ENCODE data around the gene ALDH7A1.
"Not testable (repeated sequence)": the region's sequence is repeated elsewhere in the genome, so short reads cannot be mapped to it uniquely, and the experiment has no call there.

The ALDH7A1 gene

GRCh38 chr5:126591549-126591948 lies 3.5 kb downstream of the ALDH7A1 start:
- DNase-seq: no peak

GRCh38 chr5:126589536-126590297 lies 5.3 kb downstream of the ALDH7A1 start:
- DNase-seq: no peak

- DNase-seq: no peak
These were observed 7.2 kb downstream of the ALDH7A1 start for GRCh38 chr5:126587551-126588390.

- no peak for DNase-seq
These were observed 11.3 kb downstream of the ALDH7A1 start for GRCh38 chr5:126583761-126584160.

- no peak for DNase-seq
These were observed 15.3 kb downstream of the ALDH7A1 start for GRCh38 chr5:126579716-126580115.

GRCh38 chr5:126577415-126577814 lies 17.6 kb downstream of the ALDH7A1 start:
- DNase-seq: no peak

GRCh38 chr5:126576974-126577373 lies 18.0 kb downstream of the ALDH7A1 start:
- DNase-seq: no peak

- DNase-seq: no peak
These were observed 19.4 kb downstream of the ALDH7A1 start for GRCh38 chr5:126575644-126576043.

- no peak for DNase-seq
These were observed 26.7 kb downstream of the ALDH7A1 start for GRCh38 chr5:126568206-126568755.

- DNase-seq: no peak
These were observed 32.2 kb downstream of the ALDH7A1 start for GRCh38 chr5:126562823-126563222.

GRCh38 chr5:126561908-126562307 lies 33.1 kb downstream of the ALDH7A1 start:
- DNase-seq: no peak

DNA sequence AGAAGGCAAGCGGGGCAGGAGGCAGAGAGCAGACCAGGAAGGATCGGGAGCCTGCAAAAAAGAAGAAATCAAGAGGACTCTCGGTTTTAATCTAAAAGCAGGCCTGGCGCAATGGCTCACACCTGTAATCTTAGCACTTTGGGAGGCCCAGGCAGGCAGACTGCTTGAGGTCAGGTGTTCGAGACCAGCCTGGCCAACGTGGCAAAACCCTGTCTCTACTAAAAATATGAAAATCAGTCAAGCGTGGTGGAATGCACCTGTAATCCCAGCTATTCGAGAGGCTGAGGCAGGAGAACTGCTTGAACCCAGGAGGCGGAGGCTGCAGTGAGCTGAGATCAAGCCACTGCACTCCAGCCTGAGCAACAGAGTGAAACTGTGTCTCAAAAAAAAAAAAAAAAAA lies 39.9 kb downstream of the ALDH7A1 start:
- not testable (repeated sequence) for DNase-seq

DNA sequence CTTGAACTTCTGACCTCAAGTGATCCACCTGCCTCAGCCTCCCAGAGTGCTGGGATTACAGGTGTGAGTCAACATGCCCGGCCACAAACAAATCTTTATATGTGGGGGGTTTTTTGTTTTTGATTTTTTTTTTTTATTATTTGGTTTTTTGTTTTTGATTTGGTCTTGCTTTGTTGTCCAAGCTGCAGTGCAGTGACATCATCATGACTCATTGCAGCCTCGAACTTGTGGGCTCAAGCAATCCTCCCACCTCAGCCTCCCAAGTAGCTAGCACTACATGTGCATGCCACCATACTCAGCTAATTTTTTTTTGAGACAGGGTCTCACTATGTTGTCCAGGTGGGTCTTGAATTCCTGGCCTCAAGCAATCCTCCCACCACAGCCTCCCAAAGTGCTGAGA lies 42.4 kb downstream of the ALDH7A1 start:
- DNase-seq: no peak

DNA sequence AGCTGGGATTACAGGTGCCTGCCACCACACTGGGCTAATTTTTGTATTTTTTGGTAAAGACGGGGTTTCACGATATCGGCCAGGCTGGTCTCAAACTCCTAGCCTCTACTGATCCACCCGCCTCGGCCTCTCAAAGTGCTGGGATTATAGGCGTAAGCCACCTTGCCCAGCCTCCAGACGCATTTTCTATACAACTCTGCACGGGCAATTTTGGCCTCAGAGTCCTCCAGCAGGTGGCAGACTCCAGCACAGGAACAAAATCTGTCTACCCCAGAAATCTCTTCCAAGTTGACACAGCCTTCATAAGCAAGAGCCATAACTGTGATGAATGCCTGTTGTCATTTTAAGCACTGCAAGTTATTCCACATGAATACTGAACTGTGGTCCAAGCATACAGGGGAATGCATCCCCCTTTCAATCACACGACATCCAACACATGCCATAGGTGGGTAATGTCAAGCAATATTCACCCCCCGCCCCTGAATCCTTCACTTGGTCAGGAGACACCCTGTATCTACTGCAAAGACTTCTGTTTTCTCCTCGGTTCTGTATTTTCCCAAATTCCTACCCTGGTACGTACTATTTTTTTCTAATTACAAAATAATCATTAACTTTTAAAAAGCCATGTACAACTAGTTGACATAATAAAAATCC lies 50.8 kb downstream of the ALDH7A1 start:
- peak; percentile 27 for DNase-seq

DNA sequence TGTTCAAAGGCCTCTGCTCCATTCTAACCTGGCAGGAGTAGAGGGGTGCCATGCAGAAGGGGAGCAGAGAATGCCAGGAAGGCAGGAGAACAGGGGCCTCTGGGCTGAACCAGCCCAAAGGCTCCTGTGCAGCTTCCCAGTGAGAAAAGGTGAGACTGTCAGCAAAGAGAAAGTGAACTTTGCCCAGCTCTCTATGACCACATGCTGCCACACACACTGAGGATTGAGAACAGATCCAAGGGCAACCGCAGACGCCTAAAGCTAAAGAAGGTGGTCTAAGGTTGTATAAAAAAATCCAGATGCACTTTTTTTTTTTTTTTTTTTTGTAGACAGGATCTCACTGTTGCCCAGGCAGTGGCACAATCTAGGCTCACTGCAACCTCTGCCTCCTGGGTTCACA lies 51.4 kb downstream of the ALDH7A1 start:
- no peak for DNase-seq

DNA sequence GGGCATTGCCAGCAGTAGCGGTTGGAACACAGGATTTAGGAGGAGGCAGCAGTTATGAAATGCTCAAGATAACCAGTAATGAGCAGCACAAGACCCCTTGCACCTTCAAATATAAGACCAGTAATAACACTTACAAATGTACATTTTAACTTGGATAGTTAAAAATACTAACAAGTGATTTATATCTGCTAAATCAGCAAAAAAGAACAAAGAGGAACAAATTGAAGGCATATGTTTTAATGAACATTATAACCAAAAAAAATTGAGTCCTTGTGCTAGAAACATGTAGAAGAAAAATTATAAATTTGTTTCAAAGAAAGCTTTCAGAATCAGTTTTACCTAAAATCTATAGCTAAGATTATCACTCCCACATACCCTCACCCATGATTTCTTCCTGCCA lies 52.0 kb downstream of the ALDH7A1 start:
- no peak for DNase-seq

DNA sequence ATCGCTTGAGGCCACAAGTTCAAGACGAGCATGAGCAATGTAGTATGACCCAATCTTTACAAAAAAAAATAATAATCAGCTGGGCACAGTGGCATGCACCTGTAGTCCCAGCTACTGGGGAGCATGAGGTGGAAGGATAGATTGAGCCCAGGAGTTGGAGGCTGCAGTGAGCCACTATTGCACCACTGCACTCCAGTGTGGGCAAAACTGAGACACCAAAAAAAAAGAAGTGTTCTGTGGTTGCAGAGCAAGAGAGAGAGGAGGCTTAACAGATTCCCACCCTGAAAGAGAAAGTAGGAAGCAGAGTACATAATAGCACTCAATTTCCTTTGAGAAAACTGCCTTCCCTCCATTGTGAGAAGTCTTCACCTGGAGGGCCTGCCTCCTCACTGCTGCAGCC lies 52.6 kb downstream of the ALDH7A1 start:
- no peak for DNase-seq

- no peak for DNase-seq
These were observed 54.4 kb downstream of the ALDH7A1 start for GRCh38 chr5:126540631-126541030.

- DNase-seq: no peak
These were observed 56.4 kb downstream of the ALDH7A1 start for GRCh38 chr5:126538579-126538978.

DNA sequence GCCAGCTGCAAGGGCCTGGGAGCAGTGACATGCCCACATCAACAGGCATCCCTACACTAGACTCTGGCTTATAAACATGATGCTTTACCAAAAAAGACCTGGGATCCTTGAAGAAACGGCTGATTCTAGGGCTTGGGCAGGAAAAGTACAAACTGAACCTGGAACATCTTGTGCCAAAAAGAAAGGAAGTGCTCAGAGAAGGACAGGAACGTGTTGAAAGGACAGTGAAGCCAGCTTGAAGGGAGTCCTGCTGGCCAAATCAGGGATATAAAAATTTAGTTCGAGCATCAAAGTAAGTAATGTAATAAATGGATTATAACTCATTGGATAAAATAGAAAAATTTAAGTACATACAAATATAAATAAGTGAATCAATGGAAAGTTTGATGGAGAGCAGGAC lies 58.1 kb downstream of the ALDH7A1 start:
- DNase-seq: no peak

GRCh38 chr5:126535856-126536545 lies 59.0 kb downstream of the ALDH7A1 start:
- no peak for DNase-seq

GRCh38 chr5:126534553-126534952 lies 60.5 kb downstream of the ALDH7A1 start:
- DNase-seq: no peak
